NCI-H128 (cell line): ENCODE results near the gene TRIM65.
"Not testable (repeated sequence)": the region's sequence is repeated elsewhere in the genome, so short reads cannot be mapped to it uniquely, and the experiment has no call there.

Source experiments
- DNase-seq: peaks from one replicate; lab custom pipeline; 2025; ENCODE audit not compliant: unreplicated experiment; lab: John Stamatoyannopoulos, UW

Gene TRIM65

DNA sequence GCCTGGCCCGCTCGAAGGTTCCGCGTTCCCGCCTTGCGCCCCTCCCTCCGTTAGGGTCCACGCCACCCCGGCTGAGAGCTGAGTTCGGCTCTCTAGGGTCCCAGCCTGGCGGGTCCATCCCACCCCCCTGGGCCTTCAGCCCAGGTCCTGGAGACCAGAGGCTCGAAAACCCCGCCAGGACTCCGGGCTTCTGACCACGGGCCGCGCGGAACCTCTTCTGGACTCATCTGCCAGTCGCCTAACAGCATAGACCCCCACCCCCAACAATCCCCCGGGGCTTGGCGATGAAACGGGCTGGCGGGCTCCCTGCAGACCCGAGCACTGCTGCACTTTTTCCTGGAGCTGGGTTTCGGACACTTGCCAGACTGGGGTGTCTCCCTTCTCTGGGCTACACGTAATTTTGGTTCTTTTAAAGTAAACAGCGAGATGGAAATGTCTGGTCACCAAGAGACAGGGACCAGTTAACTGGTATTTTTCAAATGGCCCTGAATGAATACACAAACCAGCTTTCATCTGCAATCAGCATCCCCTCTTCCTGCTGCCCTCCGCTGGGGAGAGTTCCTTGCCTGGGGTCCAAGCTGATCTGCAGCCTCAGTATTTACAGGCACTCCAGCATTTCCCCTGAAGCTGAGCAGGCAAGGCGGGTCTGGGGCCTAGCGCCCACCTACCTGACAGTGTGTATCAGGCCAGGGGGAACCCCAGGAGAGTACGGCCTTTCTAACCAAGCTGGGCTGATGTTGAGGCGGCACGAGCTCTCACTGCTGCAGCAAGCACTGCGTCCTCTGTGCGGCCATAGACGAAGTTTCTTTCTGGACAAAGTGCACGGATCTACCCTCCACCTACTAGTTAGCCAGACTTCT, 639 bp upstream of the TRIM65 start:
- DNase-seq: no peak

DNA sequence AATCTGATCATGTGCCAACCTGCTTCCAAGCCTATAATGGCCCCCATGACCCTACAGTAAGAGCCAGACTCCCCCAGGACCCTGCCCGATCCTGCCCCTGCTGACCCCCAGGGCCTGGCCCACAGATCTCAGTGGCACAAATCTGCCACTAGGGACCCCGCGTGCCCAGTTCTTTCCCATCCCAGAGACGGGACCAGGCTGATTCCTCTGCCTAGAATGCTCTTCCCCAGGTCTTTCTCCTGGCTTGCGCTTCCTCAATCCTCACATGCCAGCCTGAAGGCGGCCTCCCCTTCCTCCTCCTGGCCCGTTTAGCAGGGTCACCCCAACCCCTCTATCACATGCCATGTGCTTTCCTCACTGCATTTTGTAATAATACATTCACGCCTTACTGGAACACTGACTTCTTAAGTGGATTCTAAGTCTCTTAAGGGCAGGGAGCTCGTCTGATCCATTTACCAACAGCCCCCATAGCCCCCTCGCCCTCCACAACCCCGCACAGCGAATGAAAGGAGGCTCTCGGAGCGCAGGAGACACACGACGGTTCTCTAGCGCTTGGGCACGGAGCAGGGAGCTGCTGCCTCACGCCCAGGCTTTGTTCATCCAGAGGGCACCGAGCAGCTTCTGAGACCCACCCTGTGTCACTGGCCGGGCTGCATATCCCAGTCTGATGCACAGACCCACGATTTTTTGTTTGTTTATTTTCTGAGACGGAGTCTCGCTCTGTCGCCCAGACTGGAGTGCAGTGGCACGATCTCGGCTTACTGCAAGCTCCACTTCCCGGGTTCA, 1.2 kb downstream of the TRIM65 start:
- no peak for DNase-seq

DNA sequence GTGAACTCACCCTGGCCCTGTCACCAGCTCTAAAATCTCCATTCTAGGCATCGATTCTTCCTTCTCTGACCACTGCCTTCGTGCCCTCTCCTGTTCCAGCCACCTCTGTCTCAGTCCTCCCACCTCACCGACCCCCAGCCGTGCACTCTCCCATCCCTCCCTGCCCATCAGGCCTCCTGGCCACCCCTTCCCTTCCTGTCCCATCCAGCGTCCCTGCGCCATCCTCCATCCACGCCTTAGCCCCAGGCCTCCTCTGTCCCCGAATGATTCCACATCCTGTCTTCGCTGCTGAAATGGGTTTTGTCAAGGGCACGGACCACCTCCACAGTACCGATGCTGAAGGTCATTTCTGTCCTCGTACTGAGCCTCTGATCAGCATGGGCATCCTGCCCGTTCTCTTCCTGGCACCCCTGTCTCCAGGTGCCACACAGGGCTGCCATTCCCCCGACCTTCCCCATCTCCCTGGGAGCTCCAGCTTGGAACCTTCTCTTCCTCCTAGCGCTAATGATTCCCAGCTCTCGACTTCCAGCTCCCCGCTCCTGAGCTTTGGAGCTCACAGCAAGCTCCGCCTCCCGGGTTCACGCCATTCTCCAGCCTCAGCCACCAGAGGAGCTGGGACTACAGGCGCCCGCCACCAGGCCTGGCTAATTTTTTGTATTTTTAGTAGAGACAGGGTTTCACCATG, 2.6 kb downstream of the TRIM65 start:
- no peak for DNase-seq

DNA sequence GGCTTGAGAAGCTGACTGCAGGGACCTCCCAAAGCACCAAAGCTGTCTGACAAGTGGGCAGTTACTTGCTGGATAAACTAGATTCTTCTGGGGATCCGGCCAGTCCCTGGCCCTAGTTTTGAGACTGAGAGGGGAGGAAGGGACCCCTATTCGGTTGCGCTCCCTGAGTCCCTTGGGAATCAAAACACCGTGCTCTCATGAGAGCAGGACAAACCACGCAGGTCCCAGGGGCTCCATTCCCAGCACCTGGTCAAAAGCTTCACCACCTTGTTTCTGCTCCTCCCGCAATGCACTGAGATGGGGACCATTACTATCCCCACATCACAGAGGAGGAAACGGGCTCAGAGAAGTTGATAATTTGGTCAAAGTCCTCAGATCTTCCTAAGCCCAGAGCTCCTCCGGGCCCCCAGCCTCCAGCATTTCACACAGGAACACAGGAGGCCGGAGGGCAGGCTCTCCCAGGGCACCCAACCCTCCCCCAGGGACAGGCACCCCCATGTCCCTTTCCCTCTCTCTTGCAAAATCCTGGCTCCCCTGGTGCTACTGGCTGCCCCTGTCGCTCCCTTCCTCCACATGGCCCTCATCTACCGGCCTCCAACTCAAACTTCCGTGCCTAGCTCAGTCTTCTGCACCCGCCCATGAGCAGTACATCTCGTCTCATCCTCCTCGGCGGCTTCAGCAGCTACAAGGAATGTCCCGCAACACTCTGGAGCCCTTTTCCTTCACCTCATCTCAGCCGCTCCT, 3.3 kb downstream of the TRIM65 start:
- DNase-seq: no peak

DNA sequence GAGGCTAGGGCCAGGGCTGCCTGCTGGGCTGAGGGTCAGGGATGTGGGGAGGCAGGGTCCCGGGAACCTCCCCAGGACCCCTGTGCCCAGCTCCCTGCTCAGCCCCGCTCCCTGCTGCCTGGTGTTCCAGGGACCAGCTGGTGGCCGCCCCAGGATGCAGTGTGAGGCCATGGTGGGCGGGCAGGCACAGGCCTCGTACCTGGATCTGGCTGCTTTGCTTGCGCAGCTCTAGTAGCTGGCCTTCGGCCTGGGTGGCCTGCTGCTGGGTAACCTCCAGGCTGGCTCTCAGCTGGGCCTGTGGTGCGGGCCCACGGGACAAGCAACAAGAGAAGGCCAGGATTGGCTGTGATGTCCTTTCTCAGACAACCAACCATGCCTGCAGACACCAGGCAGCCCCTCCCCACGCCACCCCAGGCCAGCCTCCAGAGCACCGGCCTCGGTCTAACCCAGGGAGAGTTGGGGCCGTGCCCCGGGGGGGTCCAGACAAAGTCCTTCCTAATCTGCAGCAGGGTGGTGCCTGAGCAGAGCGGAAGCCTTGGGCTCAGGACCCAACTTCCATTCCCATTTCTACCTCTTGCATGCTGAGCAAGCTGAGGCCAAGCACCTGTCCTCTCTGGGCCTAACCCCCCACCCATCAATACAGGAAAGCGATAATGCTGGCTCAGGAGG, 4.1 kb downstream of the TRIM65 start:
- DNase-seq: no peak

DNA sequence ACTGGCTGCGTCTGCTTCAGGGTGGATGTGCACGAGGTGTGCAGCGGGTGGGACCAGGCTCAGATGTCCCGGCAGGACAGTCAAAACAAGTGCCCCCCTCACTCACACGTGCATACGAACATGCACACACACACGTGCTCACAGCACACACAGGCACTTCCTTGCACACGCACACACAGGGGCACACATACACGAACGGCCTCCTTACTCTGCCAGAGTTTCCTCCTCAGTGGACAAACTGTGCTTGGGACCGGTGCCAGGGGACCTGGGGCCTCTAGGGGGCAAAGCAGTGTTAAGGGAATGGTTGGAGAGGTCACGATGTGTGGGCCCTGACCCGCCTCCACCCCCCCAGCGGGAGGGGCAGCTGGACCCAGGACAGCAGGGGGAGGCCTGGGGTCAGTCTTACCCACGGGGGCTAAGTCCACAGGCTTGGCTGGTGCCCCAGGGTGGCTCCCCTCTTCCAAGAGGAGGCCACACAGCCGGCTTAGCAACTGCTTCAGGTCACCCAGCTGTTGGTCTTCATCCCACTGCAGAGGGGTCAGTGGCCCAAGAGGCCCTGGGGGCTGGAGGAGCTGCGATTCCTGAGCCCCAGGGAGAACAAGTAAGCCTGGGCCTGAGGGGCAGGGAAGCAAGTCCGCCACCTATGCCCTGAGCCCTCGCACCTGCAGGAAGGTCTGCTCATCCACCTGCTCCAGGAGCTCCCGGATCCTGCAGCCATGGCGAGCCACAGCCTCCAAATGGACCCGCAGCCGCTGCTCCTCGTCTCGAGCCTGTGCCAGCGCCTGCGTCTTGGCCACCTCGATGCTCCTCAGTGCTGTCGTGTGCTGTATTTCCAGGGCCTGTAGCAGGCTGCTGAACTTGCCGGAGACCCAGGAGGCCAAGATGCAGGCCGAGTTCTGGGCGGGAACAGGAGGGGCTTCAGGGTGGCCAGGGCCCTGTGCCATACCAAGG, 4.9 kb downstream of the TRIM65 start:
- no peak for DNase-seq

DNA sequence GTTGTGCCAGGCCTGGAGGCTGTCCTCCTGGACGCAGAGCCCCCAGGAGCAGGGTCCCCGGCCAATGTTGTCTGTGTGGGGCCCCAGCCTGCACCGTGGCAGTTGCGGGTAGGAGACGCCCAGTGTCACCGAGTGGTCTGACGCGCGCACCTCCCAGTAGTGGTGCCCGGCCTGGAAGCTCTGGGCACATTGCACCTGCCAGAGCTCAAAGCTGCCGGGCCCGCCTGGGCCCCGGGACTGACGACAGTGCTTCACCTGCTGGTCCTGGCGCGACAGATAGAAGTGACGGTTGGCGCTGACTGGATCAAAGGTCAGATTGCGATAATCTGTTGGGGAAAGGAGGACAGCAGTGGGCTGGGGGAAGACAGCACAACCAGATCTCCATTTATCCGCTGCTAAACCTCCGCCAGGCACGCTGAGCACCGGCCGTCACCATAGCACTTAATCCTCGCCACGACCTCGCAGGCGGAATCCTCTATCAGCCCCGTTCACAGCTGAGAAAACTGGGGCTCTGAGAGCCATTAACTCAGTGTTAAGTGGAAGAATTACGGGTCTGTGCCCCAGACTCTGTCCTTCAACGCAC, 5.6 kb downstream of the TRIM65 start:
- DNase-seq: no peak

DNA sequence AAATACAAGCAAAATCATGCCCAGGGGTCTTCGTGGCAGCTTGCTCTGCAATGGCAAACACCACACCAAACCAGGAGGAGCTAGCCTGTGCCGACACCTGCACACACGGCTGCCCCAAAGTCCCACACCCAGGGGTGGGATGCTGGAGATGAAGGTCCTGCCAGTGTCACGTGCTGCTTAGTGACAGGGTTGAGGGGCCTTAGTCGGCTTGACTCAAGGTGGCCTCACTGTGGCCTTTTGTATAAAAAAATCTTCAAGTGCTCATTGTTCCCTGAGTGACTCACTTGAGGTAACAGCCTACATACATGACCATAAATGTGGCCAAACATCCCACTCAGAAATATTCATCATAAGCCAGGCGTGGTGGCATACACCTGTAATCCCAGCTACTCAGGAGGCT, 7.3 kb downstream of the TRIM65 start:
- no peak for DNase-seq

DNA sequence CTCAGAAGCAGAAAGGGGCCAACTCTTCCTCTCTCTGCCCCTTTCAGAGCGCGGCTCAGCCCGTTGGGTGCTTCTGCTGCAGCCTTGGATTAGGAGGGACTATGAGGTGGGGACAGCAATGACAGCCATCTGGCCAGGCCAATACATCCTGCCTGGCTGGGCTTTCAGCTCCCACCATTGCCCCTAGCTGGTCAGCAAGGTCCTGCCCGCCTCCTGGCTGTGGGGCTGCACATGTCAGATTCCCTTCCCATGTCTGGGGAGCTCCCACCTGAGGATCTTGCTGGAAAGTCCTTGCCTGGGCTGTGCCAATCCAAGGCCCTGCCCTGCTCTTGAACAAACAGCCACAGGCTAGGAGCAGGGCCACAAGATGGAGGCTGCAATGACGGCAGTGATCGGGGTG, 8.3 kb downstream of the TRIM65 start:
- no peak for DNase-seq

DNA sequence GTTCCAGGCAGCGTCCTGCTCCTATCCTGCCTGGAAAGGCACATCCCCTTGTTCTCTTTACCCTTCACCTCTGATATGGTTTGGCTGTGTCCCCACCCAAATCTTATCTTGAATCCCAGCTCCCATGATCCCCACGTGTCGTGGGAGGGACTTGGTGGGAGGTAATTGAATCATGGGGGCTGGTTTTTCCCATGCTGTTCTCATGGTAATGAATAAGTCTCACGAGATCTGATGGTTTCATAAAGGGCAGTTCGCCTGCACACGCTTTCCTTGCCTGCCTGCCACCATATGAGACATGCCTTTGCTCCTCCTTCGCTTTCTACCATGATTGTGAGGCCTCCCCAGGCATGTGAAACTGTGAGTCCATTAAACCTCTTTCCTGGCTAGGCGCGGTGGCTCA, 10.9 kb downstream of the TRIM65 start:
- not testable (repeated sequence) for DNase-seq

DNA sequence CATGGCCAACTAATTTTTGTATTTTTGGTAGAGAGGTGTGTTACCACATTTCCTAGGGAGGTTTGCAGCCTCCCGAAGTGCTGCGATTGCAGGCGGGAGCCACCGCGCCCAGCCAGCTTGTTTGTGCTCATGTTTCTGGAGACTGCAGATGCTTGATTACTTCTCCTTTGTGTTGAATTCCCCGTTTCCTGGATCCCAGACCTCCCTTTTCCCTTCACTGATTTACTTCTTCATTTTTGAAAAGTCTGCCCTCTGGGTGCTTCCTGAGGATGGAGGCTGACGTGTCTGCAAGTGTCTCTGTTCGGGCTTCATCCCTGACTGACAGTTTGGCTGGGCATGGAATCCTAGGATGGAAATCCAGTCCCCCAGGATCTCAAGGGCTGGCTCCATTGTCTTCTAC, 11.3 kb downstream of the TRIM65 start:
- no peak for DNase-seq

DNA sequence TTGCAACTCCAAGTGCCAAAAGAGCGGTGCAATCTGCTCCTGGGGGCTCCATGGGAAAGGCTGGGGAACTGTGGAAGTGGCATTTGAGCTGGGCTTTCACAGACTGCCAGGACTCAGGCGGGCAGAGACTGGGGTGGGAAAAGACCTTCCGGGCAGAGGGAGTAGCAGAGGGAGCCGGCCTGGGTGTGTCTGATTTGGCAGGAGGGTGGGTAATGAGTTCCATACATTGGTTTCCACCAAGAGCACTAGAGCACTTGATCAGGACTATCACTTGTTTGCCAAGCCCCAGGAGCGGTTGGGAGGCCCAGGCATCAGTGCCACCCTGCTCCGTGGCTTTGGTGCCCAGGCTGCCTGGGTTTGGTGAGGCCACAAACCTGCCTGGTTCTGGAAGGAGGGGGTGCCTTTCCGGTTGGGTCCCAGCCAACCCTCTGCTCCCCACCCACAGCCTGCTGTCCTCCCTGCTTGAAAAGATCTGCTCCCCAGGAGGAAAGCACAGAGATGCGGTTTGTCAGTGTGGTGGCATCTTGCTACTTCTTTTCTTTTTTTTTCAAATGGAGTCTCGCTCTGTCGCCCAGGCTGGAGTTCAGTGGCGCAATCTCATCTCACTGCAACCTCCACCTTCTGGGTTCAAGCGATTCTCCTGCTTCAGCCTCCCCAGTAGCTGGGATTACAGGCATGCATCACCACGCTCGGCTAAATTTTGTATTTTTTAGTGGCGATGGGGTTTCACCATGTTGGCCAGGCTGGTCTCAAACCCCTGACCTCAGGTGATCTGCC, 14.9 kb downstream of the TRIM65 start:
- no peak for DNase-seq

DNA sequence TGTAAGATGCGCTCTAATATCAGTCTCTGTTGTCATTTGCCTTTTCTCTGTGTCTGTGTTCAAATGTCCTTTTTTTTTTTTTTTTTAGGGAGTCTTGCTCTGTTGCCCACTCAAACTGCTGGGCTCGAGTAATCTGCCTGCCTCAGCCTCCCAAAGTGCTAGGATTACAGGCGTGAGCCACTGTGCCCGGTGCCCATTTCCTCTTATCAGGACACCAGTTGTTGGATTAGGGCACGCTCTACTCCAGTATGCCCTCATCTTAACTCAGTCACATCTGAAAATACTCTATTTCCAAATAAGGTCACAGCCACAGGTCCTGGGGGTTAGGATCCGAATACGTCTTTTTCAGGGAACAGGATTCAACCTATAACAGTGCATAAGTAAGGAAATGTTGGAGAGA, 16.5 kb downstream of the TRIM65 start:
- no peak for DNase-seq

DNA sequence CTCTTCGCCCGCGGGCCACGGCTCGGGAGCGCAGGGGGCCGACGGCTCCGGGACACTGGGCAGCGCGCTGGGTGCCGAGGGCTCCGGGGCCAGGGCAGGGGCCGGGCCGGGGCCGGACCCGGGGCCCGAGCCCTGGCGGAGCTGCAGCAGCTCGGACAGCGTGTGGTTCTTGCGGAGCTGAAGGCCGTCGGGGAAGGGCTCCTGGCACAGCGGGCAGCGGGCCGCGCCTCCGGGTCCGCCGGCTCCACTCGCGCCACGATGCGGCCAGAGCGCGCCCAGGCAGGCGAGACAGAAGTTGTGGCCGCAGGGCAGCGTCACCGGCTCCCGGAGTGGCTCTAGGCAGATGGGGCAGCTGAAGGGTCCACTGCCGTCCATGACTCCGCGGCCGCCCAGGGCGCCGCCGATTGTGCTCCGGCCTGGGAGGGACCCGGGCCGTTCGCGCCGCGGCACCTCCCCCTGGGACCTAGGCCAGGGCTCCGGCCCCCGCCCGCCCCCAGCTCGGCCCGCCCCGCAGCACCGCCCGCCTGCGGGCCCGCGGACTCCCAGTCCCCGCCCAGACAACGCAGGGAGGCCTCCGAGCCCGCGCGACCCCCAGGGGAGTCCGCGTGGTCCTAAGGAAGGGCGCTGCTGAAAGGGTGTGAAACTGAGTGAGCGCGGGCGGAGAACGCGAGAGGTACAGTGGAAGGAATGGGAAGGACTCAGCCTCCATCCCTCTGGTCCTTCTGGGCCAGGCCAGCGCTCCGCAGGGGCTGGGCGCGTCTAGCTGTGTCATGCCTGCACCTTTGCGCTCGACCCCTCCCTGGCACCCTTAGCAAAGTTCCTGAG, 18.4 kb downstream of the TRIM65 start, which contains the start of gene TRIM47:
Gene TRIM47, minus strand, starts transcription at position 408 of the 825 bp plus-strand sequence. Its CDS starts 33 bp downstream, at position 375.
- no peak for DNase-seq

DNA sequence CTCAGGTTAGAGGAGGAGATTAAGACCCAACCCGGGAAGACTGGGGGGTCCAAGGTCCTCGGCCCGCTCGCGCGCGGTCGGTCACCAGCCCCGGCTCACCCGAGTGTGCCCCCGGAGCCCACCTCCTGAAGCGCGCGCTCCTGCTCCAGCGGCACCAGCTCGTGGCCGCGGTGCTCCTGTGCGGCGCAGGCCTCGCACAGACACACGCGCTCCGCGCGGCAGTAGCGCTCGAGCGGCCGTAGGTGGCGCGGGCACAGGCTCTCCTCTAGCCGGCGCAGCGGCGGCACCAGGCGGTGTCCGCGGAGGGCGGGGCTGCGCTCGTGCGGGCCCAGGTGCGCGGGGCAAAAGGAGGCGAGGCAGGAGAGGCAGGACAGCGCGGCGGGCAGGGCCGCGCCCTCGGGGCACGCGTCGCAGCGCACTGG, 19.0 kb downstream of the TRIM65 start:
- DNase-seq: no peak

DNA sequence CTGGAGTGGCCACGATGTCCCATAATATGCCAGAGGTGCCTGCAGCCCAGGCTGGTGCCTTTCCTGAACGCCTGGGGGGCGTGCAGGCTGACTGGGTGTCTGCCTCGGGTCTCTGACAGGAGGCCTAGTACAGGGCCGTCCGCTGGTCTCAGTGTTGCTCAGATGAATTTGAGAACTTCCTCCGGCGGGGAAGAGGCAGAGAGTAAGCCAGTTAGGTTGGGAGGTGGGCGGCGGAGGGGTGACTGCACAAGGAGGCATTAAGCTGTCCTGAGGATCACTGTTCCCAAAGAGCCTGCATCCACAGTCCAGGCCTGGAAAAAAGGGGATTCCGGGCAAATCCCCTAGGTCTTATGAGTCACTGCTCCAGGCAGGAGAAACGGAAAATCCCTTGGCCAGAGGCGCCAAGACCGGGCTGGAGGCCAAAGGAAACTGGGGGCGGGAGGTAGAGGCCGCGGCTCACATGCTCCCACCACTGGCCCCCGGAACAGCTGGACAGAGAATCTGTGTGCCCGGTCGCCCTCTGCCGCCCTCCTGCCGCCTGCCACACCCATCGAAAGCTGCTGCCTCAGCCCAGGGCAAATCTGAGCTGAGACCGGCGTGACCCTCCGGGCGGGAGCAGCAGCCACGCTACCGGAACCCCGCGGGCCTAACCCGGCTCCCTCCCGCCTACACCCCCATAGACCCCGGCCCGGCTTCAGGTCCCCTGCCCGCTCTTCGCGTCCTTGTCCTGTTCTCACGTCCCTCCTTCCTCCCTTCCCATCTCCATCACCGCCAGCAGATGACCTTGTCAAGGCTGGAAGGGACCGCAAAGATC, 19.6 kb downstream of the TRIM65 start:
- DNase-seq: no peak
